Spleen (tissue), 11 donors: ENCODE data around the gene ARPC5. TPM values are rescaled to one million over a fixed set of nuclear protein-coding genes. Genes with fewer than 3 reads are reported as not detected.

ENCODE experiments used
- DNase-seq: peaks from one replicate; pipeline ENCODE4 v3.0.0-alpha.2; 2020
- H3K27ac ChIP-seq, 8 donors: fragments of 200-600 bp; sonication (generic) in 7 of 8; 1 replicate in 4 of 8; 2 replicates in 4 of 8; pipeline versions ENCODE4 v1.5.0 to v1.8.0; 2016 to 2021; ENCODE audit warnings: inconsistent platforms in 4 of 8, mild to moderate bottlenecking in 4 of 8, moderate library complexity in 1 of 8
- H3K27me3 ChIP-seq, 7 donors: fragments of 200-600 bp; sonication (generic) in 6 of 7; replicated peaks in 1 of 7; 1 replicate in 4 of 7; 2 replicates in 3 of 7; pipeline versions ENCODE4 v1.5.0 to v1.8.0; 2016 to 2021; ENCODE audit warnings: inconsistent platforms in 3 of 7, mild to moderate bottlenecking in 1 of 7
- H3K36me3 ChIP-seq, 6 donors: fragments of 200-600 bp; sonication (generic) in 5 of 6; 1 replicate in 4 of 6; 2 replicates in 2 of 6; pipeline versions ENCODE4 v1.5.0 to v1.8.0; 2016 to 2021; ENCODE audit warnings: inconsistent platforms in 2 of 6
- H3K4me1 ChIP-seq, 6 donors: fragments of 200-600 bp; sonication (generic) in 5 of 6; 1 replicate in 3 of 6; 2 replicates in 3 of 6; pipeline versions ENCODE4 v1.5.0 to v1.8.0; 2016 to 2021; ENCODE audit warnings: inconsistent platforms in 3 of 6
- H3K4me3 ChIP-seq, 8 donors: fragments of 200-600 bp; sonication (generic) in 7 of 8; 1 replicate in 4 of 8; 2 replicates in 4 of 8; pipeline versions ENCODE4 v1.5.0 to v1.8.0; 2016 to 2021; ENCODE audit warnings: inconsistent platforms in 4 of 8, mild to moderate bottlenecking in 4 of 8, moderate library complexity in 2 of 8
- H3K9me3 ChIP-seq, 8 donors: fragments of 200-600 bp; sonication (generic) in 7 of 8; 1 replicate in 4 of 8; 2 replicates in 4 of 8; pipeline versions ENCODE4 v1.5.0 to v1.8.0; 2016 to 2021; ENCODE audit warnings: inconsistent platforms in 4 of 8
- CTCF ChIP-seq, 11 experiments: fragments of 200-600 bp in 7 of 11; fragments of 450-650 bp in 4 of 11; sonication (generic) in 4 of 11; IDR thresholded peaks in 8 of 11; conservative IDR thresholded peaks in 3 of 11; 1 replicate in 7 of 11; 2 replicates in 4 of 11; pipeline versions ENCODE4 v1.4.0 to v1.8.0; 2016 to 2021; ENCODE audit warnings: antibody characterized with exemption in 11 of 11, inconsistent platforms in 4 of 11, mild to moderate bottlenecking in 1 of 11
- POLR2A ChIP-seq, 3 donors: fragments of 450-650 bp; IDR thresholded peaks; one replicate each; pipeline ENCODE4 v1.5.1; 2017; ENCODE audit warnings: antibody characterized with exemption in 3 of 3, mild to moderate bottlenecking in 1 of 3
- POLR2AphosphoS5 ChIP-seq, 3 donors: sonication (generic); formaldehyde crosslinking; IDR thresholded peaks; one replicate each; pipeline ENCODE4 v1.5.1; 2017; ENCODE audit warnings: antibody characterized with exemption in 3 of 3
- WGBS, 5 donors: extraction: QIAGEN DNeasy Blood & Tissue Kit in 3 of 5; methylation state at CpG; one replicate each; pipeline versions ENCODE4 v1.1.5 to v1.1.7; 2013 to 2018; 5-methylcytosine and 5-hydroxymethylcytosine counted together
- intact Hi-C: fragments of 100-400 bp; cut with DNase I; formaldehyde crosslinking; loops from one replicate; pipeline ENCODE4 v1.15.0; 2023; ENCODE audit warnings: low total_unique reads
- polyA plus RNA-seq, 3 donors: library from polyadenylated mRNA; stranded (reverse); fragments of 200-250 nt; gene quantifications; one replicate each; pipeline ENCODE4 v1.2.1, GENCODE V29; 2013
- total RNA-seq, 7 donors: library from RNA; depleted of rRNA in 3 of 7; stranded (reverse); fragments of >200 nt in 3 of 7; fragmentation: NEBNext Ultra II Directional in 4 of 7; extraction: Animal tissue kit (Norgen Biotek cat#: 25700) in 4 of 7; gene quantifications; one replicate each; pipeline versions ENCODE4 v1.1.0 to v1.2.1, GENCODE V29; 2016 to 2021
- donor health status: healthy with polysubstance abuse.
- donor health status: DM: no; HTN: no; CAD: no; lungs with moderate emphysema.
- donor health status: DM: no; HTN: no; CAD: no.
- donor health status: Bipolar disorder and iron deficiency.
- donor health status: healthy.
- donor health status: DM: no; HTN: no; CAD: no.
- donor health status: DM: yes; HTN: yes; CAD: no.

ARPC5 gene
- total and polyA plus RNA-seq, 10 donors: 122 to 221 (median 178) TPM

DNA sequence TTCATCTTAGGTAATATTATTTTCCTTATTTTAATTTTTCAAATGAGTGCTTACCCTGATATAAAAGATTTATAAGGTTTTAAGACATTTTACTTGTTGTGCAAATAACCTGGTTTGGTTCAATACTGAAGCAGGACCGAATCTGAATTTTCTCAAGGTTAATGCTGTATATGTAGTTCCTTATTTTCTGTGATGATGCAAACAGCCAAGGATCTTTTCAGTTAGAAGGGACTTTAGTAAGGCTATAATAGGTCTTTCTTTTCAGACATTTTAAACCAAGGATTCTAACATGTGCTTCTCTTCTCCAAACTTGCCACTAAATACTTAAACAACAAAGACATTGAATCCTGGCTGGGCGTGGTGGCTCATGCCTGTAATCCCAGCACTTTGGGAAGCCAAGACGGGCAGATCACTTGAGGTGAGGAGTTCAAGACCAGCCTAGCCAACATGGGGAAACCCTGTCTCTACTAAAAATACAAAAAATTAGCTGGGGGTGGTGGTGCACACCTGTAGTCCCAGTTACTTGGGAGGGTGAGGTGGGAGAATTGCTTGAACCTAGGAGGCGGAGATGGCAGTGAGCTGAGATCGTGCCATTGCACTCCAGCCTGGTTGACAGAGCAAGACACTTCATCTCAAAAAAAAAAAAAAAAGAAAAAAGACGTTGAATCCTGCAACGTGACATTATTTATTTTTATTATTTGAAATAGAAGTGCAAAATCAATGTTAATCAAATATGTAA is 3.2 kb upstream of the ARPC5 start:
- Histone ChIP-seq H3K27me3 (no peaks in the 10 kb centered on the region), H3K4me3 (no peak overlapping the region), H3K27ac (peak overlapping the region in 5 of 8 donors; percentile 21 to 99 (median 43)), H3K36me3 (no peaks in the 10 kb centered on the region), H3K9me3 (no peaks in the 10 kb centered on the region), H3K4me1 (peaks cover 0 to 42% (median 17%) of the 10 kb centered on the region in 6 donors)
- DNase-seq: no peak
- WGBS, 5 donors: 82 to 90% (median 86%) methylated on average over 7 of the region's 7 CpGs
- intact Hi-C loops: loop anchor here (5.0 kb wide), 1 partner anchor 167 kb away; the partner anchor contains the start of gene SMG7
- TF ChIP-seq CTCF (IDR thresholded peaks at IDR 0.05 in 8 of 11, conservative IDR thresholded peaks at IDR 0.05 in 3 of 11): no peak
- TF ChIP-seq POLR2A (IDR thresholded peaks at IDR 0.05): no peak
- no peak for TF ChIP-seq POLR2AphosphoS5 (IDR thresholded peaks at IDR 0.05)

DNA sequence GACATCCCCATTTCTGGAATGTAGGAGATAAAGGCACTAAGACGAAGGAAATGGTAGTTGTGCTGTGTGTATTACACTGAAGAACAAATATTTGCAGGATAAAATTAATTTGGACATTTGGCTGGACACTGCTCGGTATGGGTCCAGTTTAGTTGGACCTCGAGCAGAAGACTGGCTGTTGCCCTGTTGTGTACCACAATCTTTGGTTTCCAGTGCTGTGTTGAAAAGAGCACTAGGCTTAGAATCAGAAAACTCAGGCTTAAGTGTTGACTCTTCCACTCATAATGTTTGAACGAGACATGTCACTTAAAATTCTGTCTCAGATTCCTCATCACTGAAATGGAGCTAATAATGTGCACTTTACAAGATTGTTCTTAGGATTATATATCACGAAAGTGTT is 1.2 kb upstream of the ARPC5 start:
- peak overlapping the region; percentile 86 to 95 (median 90) for H3K4me3 ChIP-seq
- H3K9me3 ChIP-seq: no peaks in the 10 kb centered on the region
- peak overlapping the region; percentile 10 to 99 (median 97) for H3K27ac ChIP-seq
- peaks cover 0 to 13% (median under 1%) of the 10 kb centered on the region in 6 donors for H3K36me3 ChIP-seq
- 61 to 73% (median 65%) methylated on average over 5 of the region's 5 CpGs for WGBS, 5 donors
- peaks cover 17 to 62% (median 38%) of the 10 kb centered on the region in 6 donors for H3K4me1 ChIP-seq
- intact Hi-C loops: loop anchor here (5.0 kb wide), 1 partner anchor 164 kb away; the partner anchor contains the start of gene SMG7
- TF ChIP-seq CTCF (IDR thresholded peaks at IDR 0.05 in 8 of 11, conservative IDR thresholded peaks at IDR 0.05 in 3 of 11) (no peak), POLR2A (IDR thresholded peaks at IDR 0.05) (no peak), POLR2AphosphoS5 (IDR thresholded peaks at IDR 0.05) (no peak)
- no peak for DNase-seq
- no peaks in the 10 kb centered on the region for H3K27me3 ChIP-seq

DNA sequence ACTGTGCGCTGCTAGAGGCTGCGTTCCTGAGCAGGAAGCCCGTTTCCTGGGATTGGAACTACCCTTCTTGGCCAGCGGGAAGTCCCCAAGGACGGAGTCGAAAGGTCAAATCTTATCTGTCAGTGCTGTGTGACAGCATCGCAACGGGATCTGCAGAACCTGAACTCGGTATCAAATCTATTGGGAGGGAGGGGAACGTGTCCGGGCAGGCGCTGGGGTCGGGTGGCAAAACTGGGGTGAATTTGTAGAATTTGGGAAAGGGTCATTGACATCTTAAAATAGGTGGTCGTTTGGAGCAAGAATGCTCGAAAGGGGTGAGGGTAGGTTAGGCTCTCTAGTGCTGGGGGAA is 725 bp upstream of the ARPC5 start:
- Histone ChIP-seq H3K4me3 (peak overlapping the region; percentile 86 to 95 (median 90)), H3K27ac (peak overlapping the region; percentile 44 to 99 (median 97)), H3K27me3 (no peaks in the 10 kb centered on the region), H3K9me3 (no peaks in the 10 kb centered on the region), H3K36me3 (peaks cover 0 to 18% (median 3%) of the 10 kb centered on the region in 6 donors), H3K4me1 (peaks cover 21 to 67% (median 42%) of the 10 kb centered on the region in 6 donors)
- no peak for DNase-seq
- intact Hi-C loops: loop anchor here (5.0 kb wide), 1 partner anchor 164 kb away; the partner anchor contains the start of gene SMG7
- TF ChIP-seq POLR2A (IDR thresholded peaks at IDR 0.05) (no peak), POLR2AphosphoS5 (IDR thresholded peaks at IDR 0.05) (peak in 1 of 3 donors; percentile 10)
- WGBS, 5 donors: 4 to 6% (median 5%) methylated on average over 15 of the region's 15 CpGs

- peaks cover 31 to 79% (median 53%) of the 10 kb centered on the region in 6 donors for H3K4me1 ChIP-seq
- 0 to 1% (median 0%) methylated on average over 26 to 42 of the region's 42 CpGs for WGBS, 5 donors
- TF ChIP-seq POLR2AphosphoS5 (IDR thresholded peaks at IDR 0.05) (no peak), POLR2A (IDR thresholded peaks at IDR 0.05) (no peak), CTCF (IDR thresholded peaks at IDR 0.05 in 8 of 11, conservative IDR thresholded peaks at IDR 0.05 in 3 of 11) (no peak)
- peak overlapping the region; percentile 89 to 99 (median 97) for H3K27ac ChIP-seq
- H3K27me3 ChIP-seq: no peaks in the 10 kb centered on the region
- DNase-seq: peak; percentile 91
- no peaks in the 10 kb centered on the region for H3K9me3 ChIP-seq
- intact Hi-C loops: loop anchor here (5.0 kb wide), 1 partner anchor 163 kb away; the partner anchor contains the start of gene SMG7
- H3K4me3 ChIP-seq: peak overlapping the region; percentile 86 to 95 (median 90)
- peaks cover 0 to 30% (median 11%) of the 10 kb centered on the region in 6 donors for H3K36me3 ChIP-seq
These were observed 431 bp downstream of the ARPC5 start for GRCh38 chr1:183635099-183635605.
